HG03097 (cell line): ENCODE measurements around the gene KRTAP4-7.
"Not testable (repeated sequence)": the region's sequence is repeated elsewhere in the genome, so short reads cannot be mapped to it uniquely, and the experiment has no call there.

ENCODE experiments used
- ATAC-seq: cut with Tn5 transposase; IDR thresholded peaks from one replicate; pipeline ENCODE4 v1.9.1; 2021; ENCODE audit not compliant: unreplicated experiment, low FRiP score

The KRTAP4-7 gene

GRCh38 chr17:41084100-41084856 is at the start of gene KRTAP4-7:
TSS of gene KRTAP4-7 (plus strand) at chr17:41084150. CDS start at chr17:41084207, 57 bp downstream.
- not testable (repeated sequence) for ATAC-seq

DNA sequence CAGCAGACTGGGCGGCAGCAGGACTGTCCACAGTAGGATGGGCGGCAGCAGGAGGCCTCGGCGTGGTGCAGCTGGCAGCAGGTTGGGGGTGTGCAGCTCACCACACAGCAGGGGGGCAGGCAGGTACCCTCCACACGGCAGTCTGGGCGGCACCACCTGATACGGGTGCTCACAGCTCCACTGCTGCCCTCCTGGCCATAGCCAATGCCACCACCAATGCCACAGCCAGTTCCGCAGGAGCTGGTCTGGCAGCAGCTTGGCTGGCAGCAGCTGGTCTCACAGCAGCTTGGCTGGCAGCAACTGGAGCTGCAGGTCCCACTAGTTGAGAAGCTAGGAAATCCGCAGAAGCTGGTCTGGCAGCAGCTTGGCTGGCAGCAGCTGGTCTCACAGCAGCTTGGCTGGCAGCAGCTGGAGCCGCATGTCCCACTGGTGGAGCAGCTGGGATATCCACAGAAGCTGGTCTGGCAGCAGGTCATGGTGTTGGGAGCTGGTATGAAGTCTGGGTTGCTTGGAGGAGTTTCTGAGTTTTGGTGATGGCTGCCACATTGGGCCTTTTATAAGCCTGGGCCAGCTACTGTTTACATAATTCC is 49.5 kb upstream of the KRTAP4-7 start, which contains the start of gene KRTAP1-3:
KRTAP1-3 (minus strand) TSS at position 529 of the 590 bp plus-strand sequence; CDS start at position 476, 53 bp downstream.
- ATAC-seq = not testable (repeated sequence)

DNA sequence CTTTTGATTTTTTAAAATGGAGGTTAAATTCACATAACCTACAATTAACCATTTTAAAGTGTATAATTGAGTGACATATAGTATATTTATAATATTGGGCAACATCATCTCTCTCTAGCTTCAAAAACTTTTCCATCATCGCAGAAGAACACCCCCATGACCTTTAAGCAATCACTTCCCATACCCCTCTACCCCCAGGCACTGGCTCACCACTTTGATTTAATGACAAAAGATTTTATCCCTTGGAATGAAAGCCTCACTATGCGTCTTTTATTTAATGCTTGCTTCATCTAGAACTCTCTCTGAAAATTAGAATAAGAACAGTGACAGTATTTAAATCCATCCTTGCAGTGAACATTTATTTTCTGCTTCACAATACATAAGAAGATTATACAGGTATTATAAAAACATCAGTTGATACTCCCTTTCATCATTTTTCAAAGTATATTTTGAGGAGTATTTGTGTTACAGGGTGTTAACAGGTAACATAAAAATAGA is 46.0 kb upstream of the KRTAP4-7 start:
- no peak for ATAC-seq

- not testable (repeated sequence) for ATAC-seq
These were observed 43.0 kb upstream of the KRTAP4-7 start, which contains the start of gene KRTAP1-1 for GRCh38 chr17:41040783-41041571. TSS of gene KRTAP1-1 (minus strand) at chr17:41041450. CDS start at chr17:41041397, 53 bp downstream.

DNA sequence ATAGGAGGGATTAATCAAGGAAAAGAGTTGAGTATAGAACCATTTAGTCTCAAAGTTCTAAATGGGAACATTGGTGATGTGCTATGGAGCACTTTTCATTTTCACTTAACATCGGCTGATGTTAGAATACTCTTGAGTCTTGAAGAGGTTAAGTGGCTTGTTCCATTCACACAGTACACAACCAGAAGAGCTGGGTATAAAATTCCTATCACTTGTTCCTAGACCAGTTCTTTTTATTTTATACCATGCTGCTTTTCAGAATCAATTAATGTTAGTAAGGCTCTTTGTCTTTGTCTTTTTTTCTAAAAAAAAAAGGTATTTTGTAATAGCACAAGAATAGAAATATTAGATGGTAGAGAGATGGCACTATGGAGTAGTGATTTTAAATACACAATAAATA is 41.0 kb upstream of the KRTAP4-7 start:
- ATAC-seq = no peak

GRCh38 chr17:41046735-41047465 is 37.0 kb upstream of the KRTAP4-7 start, which contains the start of gene KRTAP2-1:
TSS of gene KRTAP2-1 (minus strand) at chr17:41047316. CDS start at chr17:41047267, 49 bp downstream.
- ATAC-seq = not testable (repeated sequence)

DNA sequence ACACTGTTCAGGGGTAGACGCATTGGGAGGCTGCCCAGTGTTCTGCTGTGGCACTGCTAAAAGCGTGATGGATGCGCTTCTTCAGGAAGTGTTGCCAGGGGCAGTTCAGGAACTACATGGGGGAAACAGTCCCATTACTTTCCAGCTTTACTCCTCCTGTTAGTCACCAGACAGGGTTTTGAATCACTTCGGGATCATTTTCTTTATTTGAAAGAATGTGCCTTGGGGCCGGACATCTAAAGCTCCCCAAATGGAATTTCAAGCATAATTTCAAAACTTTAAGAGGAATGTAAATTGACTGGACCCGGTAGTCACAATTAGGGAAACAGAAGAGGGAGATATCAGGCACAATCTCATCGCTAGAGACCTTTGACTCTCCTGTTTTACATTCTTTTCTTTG is 35.5 kb upstream of the KRTAP4-7 start:
- no peak for ATAC-seq

- ATAC-seq = no peak
These were observed 34.8 kb upstream of the KRTAP4-7 start for GRCh38 chr17:41049110-41049509.

DNA sequence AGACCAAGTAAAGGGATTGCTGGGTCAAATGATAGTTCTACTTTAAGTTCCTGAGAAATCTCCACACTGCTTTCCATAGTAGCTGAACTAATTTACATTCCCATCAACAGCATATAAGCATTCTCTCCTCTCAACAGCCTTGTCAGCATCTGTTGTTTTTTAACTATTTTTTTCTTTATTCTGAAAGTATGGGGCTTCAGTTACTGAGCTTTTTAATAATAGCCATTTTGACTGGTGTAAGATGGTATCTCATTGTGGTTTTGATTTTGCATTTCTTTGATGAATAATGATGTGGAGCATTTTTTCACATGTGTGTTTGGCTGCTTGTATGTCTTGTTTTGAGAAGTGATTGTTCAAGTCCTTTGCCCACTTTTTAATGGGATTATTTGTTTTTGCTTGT is 31.4 kb upstream of the KRTAP4-7 start:
- no peak for ATAC-seq

DNA sequence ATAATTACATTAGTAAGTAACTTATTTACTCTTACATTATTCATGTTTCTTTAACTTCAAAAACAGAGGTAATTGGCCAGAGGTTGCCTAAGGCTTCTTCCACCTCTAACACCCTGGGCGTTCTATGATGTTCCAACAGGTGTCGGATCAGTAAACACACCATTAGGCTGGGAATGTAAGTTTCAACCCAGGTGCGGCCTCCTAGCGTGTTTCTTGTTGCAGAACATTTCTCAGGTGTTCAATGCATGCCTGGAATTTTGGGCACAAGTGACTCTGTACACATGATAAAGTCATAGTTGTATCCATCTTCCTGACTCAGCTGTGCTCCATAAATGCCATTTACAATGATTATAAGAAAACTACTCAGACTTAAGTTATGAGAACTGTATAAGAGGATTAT is 29.9 kb upstream of the KRTAP4-7 start:
- no peak for ATAC-seq

DNA sequence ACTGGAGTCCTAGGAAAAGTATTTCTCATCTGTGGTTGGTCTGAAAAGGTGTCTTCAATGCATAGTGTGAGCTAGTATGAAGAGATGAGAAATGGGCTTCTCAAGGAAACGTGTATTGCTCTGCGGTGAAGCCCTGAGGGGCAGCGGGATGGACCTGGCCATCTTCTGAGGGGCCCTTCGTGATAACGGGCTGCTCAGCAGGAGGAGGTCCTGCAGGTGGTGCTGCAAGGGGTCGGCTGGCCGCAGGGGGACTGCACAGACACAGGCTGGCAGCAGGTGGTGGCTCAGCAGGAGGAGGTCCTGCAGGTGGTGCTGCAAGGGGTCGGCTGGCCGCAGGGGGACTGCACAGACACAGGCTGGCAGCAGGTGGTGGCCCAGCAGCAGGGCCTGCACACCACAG is 29.4 kb upstream of the KRTAP4-7 start:
- ATAC-seq = not testable (repeated sequence)

- ATAC-seq = not testable (repeated sequence)
These were observed 28.8 kb upstream of the KRTAP4-7 start, which contains the start of gene KRTAP2-2 for GRCh38 chr17:41055130-41055529. TSS of gene KRTAP2-2 (minus strand) at chr17:41055230. CDS start at chr17:41055211, 19 bp downstream.

DNA sequence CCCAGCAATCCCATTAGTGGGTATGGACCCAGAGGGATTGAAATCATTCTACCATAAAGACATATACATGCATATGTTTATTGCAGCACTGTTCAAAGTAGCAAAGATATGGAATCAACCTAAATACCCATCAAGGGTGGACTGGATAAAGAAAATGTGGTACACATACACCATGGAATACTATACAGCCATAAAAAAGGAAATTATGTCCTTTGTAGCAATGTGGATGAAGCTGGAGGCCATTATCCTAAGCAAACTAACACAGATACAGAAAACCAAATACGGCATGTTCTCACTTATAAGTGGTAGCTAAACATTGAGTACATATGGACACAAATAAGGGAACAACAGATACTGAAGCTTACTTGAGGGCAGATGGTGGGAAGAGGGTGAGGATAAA is 26.4 kb upstream of the KRTAP4-7 start:
- ATAC-seq = no peak

- no peak for ATAC-seq
These were observed 25.2 kb upstream of the KRTAP4-7 start for GRCh38 chr17:41058741-41059140.

DNA sequence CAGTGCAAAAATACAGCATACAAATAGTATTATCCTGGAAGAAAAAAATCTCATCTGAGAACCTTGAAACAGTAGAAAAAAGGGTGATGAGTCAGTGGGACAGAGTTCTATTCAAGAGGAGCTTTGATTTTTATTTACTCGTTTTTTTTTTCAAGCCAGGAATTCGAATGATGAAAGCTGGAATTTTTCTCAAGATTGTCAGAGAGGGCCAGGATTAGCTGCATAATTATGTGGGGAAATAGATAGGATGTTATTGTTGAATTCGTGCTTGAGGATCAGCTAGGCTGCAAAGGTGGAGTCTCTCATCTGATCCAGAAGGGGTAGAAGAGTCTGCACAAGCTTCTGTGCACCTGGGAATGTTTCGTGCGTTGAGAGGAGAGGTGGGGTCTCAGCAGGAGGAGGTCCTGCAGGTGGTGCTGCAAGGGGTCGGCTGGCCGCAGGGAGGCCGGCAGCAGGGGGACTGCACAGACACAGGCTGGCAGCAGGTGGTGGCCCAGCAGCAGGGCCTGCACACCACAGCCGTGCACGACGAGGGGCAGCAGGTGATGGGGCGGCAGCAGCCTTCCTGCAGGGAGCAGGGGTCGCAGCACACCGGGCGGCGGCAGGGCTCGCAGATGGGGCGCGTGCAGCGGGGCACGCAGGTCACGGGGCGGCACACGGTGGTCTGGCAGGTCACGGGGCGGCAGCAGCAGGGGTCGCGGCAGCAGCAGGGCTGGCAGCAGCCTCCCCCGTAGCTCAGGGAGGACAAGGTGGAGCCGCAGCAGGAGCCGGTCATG is 24.5 kb upstream of the KRTAP4-7 start:
- not testable (repeated sequence) for ATAC-seq

GRCh38 chr17:41060052-41060604 is 23.8 kb upstream of the KRTAP4-7 start, which contains the start of gene KRTAP2-3:
TSS of gene KRTAP2-3 (minus strand) at chr17:41060114. CDS start at chr17:41060050, 64 bp downstream.
- ATAC-seq = no peak

DNA sequence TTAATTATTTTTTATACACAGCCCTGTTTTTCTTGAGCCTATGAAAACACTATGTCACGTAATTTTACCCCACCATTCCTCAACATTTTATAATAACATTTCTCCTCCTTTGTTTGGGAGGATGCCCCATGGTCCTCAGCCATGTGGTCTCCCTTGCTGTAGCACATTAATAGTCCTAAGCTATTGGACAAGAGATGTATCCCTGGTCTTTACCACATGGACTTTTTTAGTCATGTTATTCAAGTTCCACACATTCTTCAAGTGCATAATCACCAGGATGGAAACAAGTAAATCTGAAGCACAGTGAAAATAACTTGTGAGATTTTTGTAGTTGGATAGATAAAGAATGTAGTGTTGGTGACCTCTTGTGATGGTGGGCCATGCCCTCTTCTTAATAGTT is 22.0 kb upstream of the KRTAP4-7 start:
- ATAC-seq = no peak

DNA sequence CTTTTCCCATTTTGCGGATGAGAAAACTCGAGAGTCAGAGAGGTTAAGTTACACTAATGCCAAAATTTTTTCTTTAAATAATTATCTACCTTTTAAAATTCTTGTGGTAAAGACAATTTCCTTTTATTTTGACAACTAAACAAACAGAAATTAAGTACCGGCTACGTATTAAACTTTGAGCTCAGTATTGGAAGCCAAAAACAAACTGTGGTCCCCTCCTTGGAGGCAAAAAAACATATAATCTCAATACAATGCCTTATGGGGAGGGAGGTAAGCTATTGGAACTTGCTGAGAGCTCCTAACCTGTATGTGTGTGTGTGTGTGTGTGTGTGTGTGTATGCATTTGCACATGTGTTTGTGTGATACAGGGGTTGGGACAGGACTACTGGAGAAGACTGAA is 20.5 kb upstream of the KRTAP4-7 start:
- ATAC-seq = no peak

- ATAC-seq = no peak
These were observed 19.6 kb upstream of the KRTAP4-7 start for GRCh38 chr17:41064301-41064700.
